Left kidney (tissue), 8 donors: Measurements from ENCODE around the gene RGS3. TPM values are rescaled to one million over a fixed set of nuclear protein-coding genes. Genes with fewer than 3 reads are reported as not detected.
"Not testable (repeated sequence)": the region's sequence is repeated elsewhere in the genome, so short reads cannot be mapped to it uniquely, and the experiment has no call there.

Experiments used
- DNase-seq: peaks from one replicate; pipeline ENCODE4 v3.0.0-alpha.2; 2013
- long read RNA-seq, 8 donors: transcript quantifications; one replicate each; lab custom pipeline, GENCODE V29; 2026
- polyA plus RNA-seq: library from polyadenylated mRNA; unstranded; fragments of 120-200 nt; gene quantifications from one replicate; pipeline ENCODE4 v1.2.1, GENCODE V29; 2013; ENCODE audit not compliant: insufficient read length

Gene RGS3
- 38.5 TPM for polyA plus RNA-seq
- long read RNA-seq, donor 1, transcript RGS3-211 (5 exons, 2,155 nt) = major isoform, 10 of 14 reads
- long read RNA-seq, donor 1, partial matches to known transcripts = 0 of 14 reads
- long read RNA-seq, donor 1, other reads (novel, unspliced or antisense) = 0 of 14 reads
- long read RNA-seq, donor 2, full-length matches to known transcripts = 9 of 9 reads
- long read RNA-seq, donor 2, partial matches to known transcripts = 0 of 9 reads
- long read RNA-seq, donor 2, other reads (novel, unspliced or antisense) = 0 of 9 reads
- long read RNA-seq, donor 3, full-length matches to known transcripts = 12 of 12 reads
- long read RNA-seq, donor 3, partial matches to known transcripts = 0 of 12 reads
- long read RNA-seq, donor 3, other reads (novel, unspliced or antisense) = 0 of 12 reads
- long read RNA-seq, donor 4 = 0 reads
- long read RNA-seq, donor 5, full-length matches to known transcripts = 26 of 33 reads
- long read RNA-seq, donor 5, partial matches to known transcripts = 7 of 33 reads
- long read RNA-seq, donor 5, other reads (novel, unspliced or antisense) = 0 of 33 reads
- long read RNA-seq, donor 6, transcript RGS3-211 (5 exons, 2,155 nt) = major isoform, 5 of 7 reads
- long read RNA-seq, donor 6, partial matches to known transcripts = 0 of 7 reads
- long read RNA-seq, donor 6, other reads (novel, unspliced or antisense) = 0 of 7 reads
- long read RNA-seq, donor 7, full-length matches to known transcripts = 14 of 14 reads
- long read RNA-seq, donor 7, partial matches to known transcripts = 0 of 14 reads
- long read RNA-seq, donor 7, other reads (novel, unspliced or antisense) = 0 of 14 reads
- long read RNA-seq, donor 8, full-length matches to known transcripts = 7 of 7 reads
- long read RNA-seq, donor 8, partial matches to known transcripts = 0 of 7 reads
- long read RNA-seq, donor 8, other reads (novel, unspliced or antisense) = 0 of 7 reads

DNA sequence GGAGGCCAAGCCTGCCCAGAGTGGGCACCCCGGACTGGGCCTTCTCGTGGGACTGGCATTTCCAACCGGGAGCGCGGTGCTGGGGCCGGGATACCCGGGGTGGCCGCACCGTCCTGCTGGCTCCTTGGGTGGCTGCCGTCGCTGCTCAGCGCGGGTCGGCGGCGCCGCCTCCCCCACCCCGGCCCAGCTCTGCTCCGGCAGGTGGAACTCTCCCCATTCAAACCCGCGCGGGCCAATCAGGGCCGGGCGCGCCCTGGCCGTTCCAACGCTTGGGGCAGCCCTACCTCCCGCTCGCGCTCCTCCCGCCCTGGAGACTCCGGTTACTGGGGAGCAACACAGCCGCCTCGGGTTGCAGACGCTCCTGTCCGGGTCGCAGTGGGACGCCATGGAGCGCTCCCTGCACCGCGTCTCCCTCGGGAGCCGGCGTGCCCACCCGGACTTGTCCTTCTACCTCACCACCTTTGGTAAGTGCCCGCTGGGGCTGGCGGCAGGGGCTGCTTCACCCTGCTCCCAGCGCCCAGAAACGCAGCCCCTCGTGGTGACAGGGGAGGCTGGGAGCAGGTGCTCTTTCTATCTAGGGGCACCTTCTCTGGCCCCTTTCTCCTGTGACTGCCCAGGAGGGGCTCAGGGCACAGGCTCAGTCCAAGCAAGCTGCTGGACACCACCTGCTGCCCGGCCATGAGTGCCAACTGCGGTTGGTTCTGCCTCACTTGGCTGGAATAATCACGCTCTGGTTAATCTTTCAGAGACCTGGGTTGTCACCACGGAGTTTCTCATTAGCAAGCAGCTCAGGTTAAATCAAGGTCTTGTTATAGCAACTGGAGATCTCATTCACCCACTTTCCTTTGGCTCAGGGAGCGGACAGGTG, at the start of gene RGS3:
TSS of gene RGS3 (plus strand) at position 310 of the 868 bp plus-strand sequence. CDS start at position 386, 76 bp downstream.
- peak; percentile 72 for DNase-seq

- no peak for DNase-seq
Observed at GRCh38 chr9:113416149-113416721, 47.3 kb upstream of the RGS3 start.

DNA sequence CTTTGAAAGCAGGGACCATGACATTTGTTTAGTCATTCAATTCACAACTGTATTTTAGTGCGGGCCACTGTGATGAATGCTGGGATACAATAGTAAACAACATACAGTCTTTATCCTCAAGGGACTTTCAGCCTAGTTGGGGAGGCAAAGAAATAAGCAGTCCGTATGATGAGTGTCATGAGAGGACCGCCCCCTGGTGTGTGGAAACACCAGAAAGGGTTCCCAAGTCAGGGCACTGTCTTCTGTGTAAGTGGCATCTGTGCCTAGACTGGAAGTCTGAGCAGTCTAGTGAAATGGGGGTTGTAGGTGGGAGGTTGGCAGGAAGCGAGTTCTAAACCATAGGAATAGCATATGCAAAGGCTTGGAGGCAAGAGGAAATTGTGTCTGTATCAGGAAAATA, 46.2 kb upstream of the RGS3 start:
- DNase-seq = no peak

DNA sequence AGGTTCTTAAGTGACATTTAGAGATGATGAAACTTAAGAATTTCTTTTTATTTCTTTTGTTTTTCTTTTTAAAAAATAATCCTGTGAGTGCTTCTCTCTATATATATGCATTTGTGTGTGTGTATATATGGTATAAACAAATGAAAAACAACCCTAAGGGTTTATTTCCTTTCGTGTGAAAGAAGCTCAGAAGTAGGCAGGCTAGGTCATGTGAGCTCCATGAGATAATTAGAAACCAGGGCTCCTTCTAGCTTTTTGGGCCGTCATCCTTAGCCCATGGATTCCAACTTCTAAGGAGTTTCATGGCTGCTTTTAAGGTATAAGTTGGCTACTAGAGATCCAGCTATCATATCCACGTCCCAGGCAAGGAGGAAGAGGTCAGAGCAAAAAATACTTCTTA, 41.8 kb upstream of the RGS3 start:
- DNase-seq = no peak

DNA sequence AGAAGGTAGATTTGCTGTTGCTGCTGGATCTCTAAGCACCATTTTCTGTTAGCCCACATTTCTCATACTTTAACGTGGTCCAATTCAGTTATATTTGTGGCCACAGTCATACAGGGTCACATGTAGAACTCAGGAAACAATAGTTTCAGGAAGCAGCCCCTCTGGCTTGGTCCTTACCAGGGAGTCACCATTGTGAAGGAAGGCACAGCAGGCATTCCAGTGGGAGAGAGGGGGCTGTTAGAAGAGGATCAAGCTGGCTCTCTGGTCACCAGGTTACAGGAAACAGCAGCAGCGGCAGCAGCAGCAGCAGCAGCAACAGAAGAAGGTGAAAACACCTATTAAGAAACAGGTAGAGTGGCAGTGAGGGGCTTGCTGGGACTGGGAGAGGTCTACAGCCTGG, 38.5 kb upstream of the RGS3 start:
- no peak for DNase-seq

DNA sequence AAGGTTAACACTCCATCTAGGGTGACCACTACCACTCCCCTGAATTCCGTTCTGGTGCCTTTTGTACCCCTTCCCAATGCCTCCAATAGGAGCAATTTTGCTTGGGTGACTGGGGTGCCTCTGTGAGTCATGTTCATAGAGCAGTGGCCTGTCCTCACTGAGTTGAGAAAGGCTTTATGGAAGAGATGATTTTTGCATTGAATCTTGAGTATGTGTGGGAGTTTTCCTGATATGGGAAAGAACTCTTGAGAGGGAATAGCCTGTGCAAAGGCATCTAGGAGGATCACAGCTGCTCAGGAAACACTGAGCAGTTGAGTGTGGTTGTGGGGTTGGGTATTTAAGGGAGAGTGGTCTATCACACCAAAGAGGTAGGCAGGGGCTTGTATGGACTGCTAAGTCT, 36.8 kb upstream of the RGS3 start:
- no peak for DNase-seq

- no peak for DNase-seq
Observed at GRCh38 chr9:113427629-113428028, 35.9 kb upstream of the RGS3 start.

DNA sequence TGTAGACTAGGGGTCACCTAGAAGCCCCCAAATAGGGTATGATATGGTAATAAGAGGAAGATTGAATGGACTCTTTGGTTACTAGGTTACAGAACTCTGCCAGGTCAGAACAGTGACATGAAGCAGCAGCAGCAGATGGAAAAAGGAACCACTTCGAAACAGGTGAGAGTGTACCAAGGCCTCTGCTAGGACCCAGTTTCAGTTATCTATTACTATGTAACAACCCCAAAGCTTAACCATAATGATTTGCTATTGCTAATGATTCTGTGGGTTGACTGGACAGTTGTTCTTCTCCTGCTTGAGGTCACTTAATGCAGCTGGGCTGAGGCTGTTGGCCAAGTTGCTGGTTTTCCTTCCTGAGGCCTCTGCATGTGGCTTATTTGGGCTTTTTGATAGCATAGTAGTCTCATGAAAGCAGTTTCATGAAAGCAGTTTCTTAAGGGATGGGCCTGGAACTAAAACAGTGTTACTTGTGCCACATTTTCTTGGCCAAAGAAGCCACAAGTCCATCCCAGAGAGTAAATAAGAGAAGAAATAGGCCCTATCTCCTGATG, 35.4 kb upstream of the RGS3 start:
- no peak for DNase-seq

- DNase-seq = no peak
Observed at GRCh38 chr9:113431191-113431590, 32.3 kb upstream of the RGS3 start.

DNA sequence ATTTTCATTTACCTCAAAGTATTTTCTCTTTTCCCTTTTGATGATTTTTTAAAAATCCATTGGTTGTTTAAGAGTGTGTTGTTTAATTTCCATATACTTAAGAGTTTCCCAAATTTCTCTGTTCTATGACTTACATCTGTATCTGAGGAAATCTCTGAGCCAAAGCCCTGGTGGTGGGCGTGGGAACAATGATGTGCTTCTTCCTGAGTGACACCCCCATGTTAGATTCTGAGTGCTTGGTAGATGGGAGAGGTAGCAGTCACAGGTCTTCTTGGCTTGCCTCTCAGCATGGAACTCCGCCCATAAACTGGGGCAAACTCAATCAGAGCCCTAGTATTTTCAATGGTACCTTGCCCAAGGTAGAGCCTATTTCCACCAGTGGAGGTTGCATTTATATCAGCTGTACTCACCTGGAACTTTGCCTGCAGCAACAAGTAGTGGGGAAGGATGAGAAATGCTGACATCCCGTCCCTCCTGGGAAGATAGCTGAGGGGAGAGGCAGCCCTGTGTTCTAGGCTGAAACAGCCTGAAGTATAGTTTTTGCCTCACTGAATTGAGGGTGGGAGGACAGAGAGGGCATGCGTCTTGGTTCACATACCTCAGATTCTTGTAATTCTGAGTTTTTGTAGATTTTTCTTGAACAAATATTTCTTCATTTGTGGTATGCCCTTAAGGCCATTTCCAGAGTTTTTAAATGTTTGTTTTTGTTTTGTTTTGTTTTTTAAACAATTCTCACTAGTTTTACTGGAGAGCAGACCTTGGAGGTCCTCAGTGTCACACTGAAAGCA, 26.6 kb upstream of the RGS3 start:
- DNase-seq = no peak

- not testable (repeated sequence) for DNase-seq
Observed at GRCh38 chr9:113437716-113438115, 25.8 kb upstream of the RGS3 start.

GRCh38 chr9:113444736-113445135, 18.8 kb upstream of the RGS3 start:
- no peak for DNase-seq

GRCh38 chr9:113446323-113446740, 17.2 kb upstream of the RGS3 start:
- DNase-seq = peak; percentile 60

GRCh38 chr9:113449376-113449775, 14.2 kb upstream of the RGS3 start:
- DNase-seq = no peak

GRCh38 chr9:113452113-113452605, 11.4 kb upstream of the RGS3 start:
- no peak for DNase-seq

- DNase-seq = no peak
Observed at GRCh38 chr9:113454914-113455761, 8.4 kb upstream of the RGS3 start.

- DNase-seq = no peak
Observed at GRCh38 chr9:113456235-113456634, 7.3 kb upstream of the RGS3 start.

- no peak for DNase-seq
Observed at GRCh38 chr9:113461285-113461684, 2.2 kb upstream of the RGS3 start.

DNA sequence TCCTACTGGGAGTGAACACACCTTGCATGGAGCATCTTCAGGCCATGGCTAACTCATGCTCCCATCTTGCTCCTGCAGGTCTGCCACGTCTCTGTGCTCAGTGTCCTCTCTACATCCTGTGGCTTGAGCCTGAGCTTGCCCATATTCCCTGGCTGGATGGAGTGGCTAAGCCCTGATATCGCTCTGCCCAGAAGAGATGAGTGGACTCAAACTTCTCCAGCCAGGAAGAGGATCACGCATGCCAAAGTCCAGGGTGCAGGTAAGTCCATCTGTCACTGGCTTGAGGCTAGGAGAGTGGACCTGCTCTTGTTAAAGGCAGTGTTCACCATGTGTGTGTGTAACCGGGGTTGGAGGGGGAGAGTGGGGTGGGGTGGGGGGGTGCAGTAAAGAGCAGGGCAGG, 1.6 kb upstream of the RGS3 start:
- no peak for DNase-seq
